HG02970 (cell line): ENCODE measurements around the gene BUB1B.

ENCODE experiments used
- ATAC-seq: cut with Tn5 transposase; IDR thresholded peaks from one replicate; pipeline ENCODE4 v1.9.1; 2021; ENCODE audit warnings: mild to moderate bottlenecking, moderate library complexity, moderate number of reproducible peaks; ENCODE audit not compliant: unreplicated experiment, low FRiP score

The BUB1B gene

DNA sequence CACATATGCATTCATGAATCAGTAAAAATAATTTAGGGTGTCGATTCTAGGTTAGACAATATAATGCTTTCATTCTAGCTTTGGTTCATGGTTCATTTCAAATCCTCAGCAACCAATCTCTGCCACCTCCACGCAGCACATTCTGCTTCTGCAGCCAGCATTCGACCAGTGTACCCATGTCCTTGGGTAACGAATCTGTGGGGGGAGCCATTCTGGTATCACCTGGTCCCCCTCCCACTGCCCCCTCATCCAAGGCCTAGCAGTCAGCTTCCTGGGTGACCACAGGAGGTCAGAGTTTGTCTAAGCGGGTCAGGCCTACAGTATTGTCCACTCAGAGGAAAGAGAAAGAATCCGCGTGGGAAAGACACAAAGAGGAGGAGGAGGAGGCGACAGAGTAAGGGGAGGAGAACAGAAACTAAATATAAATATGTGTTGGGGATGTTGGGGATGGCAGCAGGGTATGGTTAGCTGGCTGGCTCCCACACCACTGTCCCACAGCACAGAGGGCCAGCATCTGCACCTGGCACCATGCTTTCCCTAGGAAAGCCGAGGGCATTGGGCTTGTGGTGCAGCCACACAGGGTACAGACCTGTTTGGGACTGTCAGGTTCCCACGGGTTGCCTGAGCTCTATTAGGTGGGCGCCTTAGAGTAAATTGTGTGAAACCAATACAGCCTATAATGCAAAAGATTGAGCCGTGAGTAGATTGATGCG, 90.1 kb downstream of the BUB1B start:
- no peak for ATAC-seq

DNA sequence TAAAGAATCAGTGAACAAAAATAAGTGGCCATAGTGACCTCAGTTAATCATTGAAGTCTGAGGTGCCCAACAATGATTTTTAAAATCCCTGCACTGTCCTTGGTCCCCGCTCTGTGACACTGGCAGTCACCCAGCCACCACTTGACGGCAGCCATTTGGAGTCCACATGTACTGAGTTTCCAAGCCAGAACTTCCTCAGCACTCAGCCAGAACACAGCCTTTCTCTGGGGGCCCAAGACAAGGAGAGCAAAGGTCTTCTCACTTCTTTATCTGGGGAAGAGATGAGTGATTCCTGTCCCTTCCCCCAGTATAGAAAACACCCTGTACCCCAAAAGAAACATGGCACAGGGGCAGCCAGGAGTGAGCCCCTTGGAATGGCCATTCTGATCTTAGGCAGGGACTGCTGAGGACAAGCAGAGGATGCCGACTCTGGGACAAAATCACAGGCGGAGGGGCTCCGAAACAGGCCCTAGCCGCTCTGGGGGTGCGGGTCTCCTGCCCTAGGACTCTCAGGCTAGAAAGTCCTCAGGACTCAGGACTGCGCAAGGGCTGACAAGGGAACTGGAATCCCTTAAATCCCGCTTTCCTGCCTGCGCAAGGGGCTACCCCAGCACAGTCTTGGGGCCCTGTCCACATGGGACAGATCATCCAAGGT, 90.7 kb downstream of the BUB1B start:
- ATAC-seq = no peak

DNA sequence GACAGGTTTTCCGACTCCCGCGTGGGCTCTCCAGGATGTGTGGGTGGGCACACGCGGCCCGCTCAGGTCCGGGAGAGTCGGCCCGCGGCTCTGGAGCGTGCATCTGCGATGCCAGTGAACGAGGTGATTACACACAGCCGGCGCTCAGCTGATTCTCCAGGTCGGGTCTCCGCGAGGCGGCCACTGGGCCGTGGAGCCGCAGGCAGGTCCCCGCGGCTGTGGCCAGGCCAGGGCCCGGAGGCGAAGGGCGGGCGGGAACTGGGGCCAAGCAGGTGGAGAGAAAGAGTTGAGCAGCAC, 91.2 kb downstream of the BUB1B start:
- ATAC-seq = no peak

DNA sequence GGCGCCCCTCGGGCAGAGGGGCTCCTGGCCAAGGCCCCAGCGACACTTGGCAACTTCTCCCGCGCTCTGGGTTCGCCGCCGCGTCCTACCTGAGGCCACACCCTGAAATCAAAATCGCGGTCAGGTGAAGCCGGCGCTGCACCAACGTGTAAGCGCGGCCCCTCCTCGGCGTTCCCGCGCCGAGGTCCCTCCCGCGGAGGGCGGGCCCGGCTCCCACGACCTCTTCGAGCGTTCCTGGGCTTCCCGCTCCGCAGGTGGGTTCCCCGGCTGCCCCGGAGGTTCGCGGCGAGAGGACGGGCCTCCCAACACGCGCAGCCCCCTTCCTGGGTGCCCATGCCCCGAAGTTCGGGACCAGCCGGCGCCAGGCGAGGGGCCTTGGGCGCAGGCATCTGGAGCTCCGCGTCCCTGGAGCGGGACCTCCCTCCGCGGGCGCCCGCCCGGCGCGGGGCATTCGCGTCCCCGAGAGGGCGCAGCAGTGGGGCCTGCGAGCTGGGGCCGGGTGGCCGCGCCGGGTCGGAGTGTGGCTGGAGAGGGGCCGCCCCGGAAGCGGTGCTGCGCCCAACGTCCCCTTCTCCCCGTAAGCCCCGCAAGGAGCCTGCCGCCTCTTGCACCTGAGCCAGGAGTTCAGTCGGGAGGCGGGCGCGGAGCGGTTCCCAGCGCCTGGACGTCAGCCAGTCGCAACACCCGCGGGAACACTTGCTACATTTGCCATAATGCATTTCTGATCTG, 91.7 kb downstream of the BUB1B start:
- ATAC-seq = no peak

DNA sequence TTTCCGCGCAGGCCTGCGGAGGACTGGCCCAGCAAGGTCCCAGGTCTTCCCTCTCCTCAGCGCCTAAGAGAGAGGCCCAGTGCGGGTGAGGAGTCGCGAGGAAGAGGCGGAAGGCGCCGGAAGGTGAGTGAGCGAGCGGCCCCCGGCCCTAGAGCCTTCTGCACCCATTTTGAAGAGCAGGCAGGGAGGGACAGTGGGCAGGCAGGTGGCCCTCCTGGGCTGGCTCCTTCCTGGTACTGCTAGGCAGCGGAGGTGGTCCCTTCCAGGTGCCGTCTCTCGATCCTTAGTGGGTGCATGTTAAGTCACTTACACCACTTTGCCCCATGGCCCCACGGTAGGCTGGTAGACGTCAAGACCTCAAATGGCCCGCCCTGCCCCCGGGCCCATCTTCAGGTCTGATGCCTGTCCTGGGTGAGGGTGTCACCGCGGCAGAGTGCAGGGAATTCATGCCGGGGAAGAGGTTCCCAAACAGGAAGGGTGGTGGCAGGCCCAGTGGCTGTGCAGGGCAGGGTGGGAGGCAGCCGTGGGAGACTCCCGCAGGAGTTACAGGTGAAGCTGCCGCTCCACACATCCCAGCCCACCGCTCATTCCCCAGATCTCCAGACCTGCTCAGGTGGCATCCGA, 92.4 kb downstream of the BUB1B start:
- no peak for ATAC-seq

DNA sequence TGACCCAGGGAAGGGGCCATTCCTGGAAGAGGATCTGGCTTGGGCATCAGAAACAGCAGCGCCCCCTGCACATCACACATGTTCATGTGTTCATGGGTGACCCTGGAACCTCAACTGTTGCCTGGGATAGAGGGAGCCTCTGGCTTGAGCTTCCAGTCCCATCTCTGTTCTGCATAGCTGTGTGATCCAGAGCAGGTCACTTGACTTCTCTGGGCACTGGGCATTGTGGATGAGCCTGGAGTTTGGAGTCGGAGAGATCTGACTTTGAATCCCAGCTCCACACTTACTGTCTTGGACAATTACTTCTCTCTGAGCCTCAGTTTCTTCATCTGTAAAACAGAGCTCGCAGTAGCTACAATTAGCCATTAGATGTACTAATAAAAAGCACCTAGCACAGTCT, 93.6 kb downstream of the BUB1B start:
- no peak for ATAC-seq

DNA sequence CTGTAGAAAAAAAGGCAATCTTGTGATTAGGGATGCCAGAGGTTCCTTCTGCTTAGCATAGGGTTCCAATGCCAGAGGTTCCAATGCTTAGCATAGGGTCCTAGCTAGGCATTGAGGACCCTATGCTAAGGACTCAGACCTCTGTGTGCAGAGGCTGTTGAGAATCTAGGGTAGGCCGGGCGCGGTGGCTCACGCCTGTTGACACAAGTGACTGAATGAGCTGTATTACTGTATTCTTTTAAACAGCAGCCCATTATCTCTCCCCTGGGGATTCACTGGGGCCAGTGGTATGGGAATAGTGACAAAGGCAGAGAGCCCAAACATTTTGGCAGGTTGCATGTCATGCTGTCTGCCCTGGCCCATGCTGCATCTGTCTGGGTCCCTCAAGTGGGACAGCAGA, 94.2 kb downstream of the BUB1B start:
- ATAC-seq = no peak

DNA sequence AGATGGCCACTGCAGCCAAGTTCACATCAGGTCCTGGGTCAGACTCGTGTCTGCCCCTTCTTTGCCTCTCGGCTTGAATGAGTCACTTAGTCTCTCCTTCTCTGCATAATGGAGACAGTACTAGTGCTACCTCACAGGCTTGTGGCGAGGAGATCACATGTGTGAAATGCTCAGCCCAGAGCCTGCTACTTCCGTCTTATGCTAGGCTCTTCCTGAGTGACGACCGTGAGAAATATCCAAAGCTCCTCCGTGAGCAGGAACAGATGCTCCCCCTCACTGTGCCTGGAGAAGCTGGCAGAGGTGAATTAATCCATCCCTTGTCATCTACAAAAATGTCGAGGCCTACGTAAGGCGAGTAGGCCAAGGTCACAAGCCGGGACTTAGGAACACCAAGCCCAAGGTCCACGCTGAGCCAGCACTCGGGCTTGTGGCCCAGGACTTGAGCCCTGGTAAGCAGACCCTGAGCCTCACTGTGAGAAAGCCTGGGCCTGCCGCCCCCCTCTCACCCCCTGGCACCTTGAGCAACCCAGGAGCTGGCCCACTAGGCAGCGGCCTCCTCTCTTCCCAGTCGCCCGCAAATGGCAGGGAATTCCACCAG, 95.9 kb downstream of the BUB1B start:
- no peak for ATAC-seq

DNA sequence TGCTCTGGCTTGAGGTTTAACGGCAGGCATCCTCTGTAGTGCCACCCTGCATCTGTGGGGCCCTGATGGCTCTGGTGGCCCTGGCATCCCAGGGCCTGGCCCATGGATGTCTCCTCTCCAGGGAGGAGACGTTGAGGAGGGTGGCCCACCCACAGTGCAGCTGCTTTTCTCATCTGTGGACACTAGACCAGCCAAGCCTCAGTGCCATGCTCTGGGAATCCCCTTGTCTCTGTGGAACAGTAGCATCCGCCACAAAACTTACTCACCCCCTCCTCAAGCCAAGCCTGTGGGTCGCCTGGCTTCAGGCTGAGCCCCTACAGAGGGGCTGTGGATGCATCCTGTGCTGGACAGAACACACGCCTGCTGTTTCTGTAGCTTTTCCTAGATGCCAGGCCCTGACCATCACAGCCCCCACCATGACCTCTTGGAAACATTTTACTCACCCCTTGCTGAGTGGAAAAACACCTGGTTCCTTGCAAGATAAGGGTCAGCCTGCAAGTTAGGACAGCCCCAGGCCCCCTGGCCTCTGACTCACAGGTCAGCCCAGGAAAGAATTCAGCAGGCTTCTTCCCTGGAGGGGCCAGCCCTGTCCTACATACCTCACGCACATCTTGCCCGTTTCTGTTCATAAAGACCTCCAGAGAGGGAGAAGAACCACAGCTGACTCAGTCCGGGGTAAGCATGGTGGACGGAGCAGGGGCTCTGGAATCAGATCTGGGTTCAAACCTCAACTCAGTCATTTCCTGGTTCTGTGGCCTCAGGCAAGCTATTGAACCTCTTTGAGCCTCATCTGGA, 97.0 kb downstream of the BUB1B start:
- ATAC-seq = no peak

DNA sequence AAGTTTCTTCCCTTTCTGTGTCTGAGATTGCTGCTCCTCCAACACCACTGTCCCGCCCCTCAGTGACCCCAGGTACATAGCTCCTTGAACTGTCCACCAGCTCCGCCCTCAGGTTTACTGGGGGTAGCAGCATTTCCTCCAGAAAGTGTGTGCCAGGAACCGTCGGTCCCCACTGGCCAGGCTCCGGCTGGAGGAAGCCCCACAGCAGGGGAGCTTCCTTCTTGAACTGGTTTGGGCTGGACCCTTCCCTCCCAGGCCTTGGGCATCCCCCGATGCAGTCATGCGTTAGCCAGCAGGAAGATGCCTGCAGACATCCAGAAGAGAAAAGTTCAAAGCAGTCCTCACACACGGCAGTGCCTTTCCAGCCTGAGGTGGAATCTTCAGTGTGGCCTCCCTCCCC, 97.7 kb downstream of the BUB1B start:
- no peak for ATAC-seq

DNA sequence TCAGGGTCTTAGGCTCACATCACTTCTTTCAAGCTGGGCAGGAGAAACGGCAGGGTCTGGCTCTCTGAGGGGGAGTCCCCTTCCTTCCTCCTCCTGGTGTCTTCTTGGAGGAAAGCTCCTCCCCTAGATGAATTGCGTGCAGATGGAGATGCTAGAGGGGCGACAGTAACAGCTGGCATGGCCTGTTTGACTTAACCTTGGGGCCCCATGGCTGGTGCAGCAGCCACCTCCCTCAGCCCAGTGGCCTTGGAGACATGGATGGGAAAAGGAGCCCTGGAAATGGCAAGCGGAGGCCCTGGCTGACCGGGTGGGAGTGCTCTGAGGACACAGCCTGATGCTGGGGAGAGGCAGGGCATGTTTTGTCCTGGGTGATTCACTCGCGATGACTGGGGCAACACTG, 98.2 kb downstream of the BUB1B start:
- no peak for ATAC-seq

DNA sequence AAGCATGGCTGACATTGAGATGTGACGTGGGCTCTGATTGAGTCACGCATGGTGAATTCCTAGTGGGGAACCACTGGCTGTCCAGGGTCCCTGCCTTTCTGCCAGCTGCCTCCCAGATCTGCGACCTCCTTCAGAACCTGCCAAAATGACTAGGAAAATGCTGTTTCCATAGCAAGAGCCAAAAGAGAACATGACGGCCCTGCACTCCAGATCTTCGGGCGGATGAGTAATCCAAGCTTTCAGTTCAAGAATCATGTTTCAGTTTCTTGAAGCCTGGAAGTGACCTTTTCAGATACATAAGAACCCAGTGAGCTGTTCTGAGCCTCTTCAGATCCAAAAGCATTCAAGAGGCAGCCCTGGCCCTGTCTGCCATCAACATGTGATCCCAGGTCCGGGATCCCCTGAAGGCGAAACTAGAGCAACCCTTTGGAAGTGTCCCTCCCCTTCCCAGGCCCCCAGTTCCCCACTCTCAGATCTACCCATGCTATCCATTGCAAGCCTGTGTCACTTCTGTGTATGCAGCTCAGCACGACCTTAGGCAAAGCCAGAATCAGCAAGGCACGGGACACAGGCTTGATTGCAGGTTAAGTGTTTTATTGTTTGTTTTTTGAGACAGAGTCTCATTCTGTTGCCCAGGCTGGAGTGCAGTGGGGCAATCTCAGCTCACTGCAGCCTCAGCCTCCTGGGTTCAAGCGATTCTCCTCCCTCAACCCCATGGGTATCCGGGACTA, 102.3 kb downstream of the BUB1B start:
- no peak for ATAC-seq

DNA sequence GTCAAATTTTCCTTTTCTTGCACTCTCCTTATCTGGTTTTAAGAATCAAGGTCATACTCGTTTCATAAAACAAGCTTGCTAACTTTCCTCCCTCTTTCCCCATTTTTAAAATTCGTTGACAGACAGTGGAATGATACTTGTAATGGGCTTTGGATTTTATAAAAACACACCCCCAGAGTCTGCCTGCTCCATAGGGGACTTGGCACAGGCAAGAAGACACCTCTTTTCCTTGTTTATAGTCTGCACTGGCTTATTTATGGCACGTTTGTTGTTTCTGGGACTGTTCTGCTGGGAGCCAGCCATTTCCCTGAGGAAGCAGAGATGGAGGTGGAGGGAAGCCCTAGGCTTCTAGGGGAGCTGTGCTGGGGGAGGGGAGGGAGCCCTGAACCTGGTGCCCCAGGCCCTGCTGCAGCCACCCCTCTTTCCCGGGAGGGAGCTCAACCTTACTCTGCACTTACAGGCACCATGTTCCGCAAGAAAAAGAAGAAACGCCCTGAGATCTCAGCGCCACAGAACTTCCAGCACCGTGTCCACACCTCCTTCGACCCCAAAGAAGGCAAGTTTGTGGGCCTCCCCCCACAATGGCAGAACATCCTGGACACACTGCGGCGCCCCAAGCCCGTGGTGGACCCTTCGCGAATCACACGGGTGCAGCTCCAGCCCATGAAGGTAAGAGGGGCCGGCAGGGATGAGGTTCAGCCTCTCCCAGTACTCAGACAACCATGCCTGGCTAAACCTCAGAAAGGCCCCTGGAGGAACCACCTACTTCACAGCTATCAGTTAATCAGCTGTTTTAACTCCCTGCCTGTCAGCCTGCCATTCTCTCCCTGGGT, 103.7 kb downstream of the BUB1B start:
- ATAC-seq = no peak

DNA sequence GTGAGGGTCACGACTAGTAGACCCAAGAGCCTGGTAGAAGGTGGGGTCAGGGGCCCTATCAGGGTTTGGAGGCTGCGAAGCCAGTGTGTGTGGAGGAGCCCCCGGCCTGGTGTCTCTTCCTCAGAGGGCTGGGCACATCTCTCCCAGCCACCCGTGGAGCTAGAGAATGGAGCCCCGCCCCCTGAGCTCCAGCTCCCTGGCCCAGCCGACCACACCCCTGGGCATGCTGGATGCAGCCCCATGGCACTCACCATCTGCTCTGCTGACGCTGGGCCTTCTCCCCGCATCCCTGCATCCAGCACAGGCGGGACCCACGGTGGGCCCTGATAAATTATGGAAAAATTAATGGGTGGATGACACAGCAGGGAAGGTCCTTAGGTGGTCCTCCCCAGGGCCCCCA, 104.5 kb downstream of the BUB1B start:
- no peak for ATAC-seq

DNA sequence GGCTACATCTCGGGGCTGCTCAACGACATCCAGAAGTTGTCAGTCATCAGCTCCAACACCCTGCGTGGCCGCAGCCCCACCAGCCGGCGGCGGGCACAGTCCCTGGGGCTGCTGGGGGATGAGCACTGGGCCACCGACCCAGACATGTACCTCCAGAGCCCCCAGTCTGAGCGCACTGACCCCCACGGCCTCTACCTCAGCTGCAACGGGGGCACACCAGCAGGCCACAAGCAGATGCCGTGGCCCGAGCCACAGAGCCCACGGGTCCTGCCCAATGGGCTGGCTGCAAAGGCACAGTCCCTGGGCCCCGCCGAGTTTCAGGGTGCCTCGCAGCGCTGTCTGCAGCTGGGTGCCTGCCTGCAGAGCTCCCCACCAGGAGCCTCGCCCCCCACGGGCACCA, 105.0 kb downstream of the BUB1B start:
- no peak for ATAC-seq

DNA sequence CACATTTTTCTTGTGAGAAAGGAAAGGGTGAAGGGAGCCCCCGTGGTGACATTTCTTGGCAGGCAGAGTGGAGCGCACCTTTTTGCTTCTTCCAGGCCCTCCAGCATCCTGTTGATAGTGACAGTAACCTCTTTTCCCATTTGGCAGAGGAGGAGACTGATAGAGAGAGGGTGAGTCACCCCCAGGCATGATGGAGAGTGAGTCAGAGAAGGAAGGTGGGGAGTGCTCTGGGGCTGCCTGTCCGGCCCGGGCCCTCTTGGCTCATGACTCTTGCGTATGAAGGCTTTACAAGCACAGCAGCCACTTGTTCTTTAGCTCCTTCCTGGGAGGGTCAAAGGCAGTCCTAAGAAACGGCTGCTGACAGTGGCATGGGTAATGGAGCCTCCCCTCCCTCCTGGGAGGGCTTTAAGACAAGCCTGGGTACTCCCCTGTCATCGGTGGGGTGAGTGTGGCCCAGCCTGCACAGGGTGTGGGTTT, 106.0 kb downstream of the BUB1B start:
- no peak for ATAC-seq

DNA sequence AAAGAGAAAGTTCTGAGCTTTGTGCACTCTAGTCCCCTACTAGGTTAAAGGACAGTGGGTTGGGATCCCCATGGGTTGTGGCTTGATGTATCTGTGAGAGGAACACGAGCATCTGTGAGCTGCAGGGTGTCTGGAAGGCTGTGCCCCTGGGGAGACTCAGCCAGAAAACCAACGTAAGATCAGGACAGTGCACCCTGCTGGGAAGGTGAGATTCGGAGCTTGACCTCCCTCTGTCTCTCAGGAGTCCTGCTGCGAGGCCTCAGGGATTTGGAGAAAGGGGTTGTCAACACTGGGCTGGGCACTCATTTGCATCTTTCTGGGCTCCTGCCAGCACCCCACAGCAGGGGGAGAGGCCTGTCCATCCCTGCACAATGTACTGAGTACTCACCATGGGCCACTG, 106.8 kb downstream of the BUB1B start:
- ATAC-seq = no peak

DNA sequence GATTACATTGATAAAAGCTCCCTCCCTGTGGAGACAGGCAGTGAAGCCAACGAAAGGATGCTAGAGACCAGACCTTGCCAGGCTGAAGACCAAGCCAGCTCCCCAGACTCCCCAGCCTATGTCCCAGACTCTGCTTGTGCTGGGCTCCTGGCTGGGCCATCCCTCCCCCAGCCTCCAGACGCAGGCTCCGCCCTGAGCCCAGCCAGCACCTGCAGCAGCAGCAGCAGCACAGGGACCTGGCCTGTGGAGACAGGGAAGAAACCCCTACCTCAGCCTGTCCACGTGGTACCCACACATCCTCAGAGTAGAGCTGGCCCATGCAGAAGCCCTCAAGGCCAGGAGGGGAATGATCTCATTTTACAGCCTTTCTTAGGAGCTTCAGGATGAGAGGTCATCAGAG, 108.7 kb downstream of the BUB1B start:
- no peak for ATAC-seq
